Measurements from ENCODE around the gene RIPPLY1.
A peak's percentile ranks its signal among the peaks of the same experiment; 100 is the strongest.

RIPPLY1 gene

GRCh38 chrX:106903291-106903824, at the start of gene RIPPLY1:
RIPPLY1 (minus strand) TSS chrX:106903341; CDS start chrX:106903287, 54 bp downstream.
- no peak for DNase-seq

GRCh38 chrX:106952538-106952937, 49.4 kb upstream of the RIPPLY1 start:
- DNase-seq = no peak

- no peak for DNase-seq
Observed at GRCh38 chrX:106952089-106952488, 48.9 kb upstream of the RIPPLY1 start.

GRCh38 chrX:106951230-106951629, 48.1 kb upstream of the RIPPLY1 start:
- no peak for DNase-seq

GRCh38 chrX:106950381-106950780, 47.2 kb upstream of the RIPPLY1 start:
- no peak for DNase-seq

- no peak for DNase-seq
Observed at GRCh38 chrX:106949366-106949765, 46.2 kb upstream of the RIPPLY1 start.

GRCh38 chrX:106948641-106949040, 45.5 kb upstream of the RIPPLY1 start:
- DNase-seq = no peak

- no peak for DNase-seq
Observed at GRCh38 chrX:106946464-106946863, 43.3 kb upstream of the RIPPLY1 start.

- DNase-seq = no peak
Observed at GRCh38 chrX:106940068-106940467, 36.9 kb upstream of the RIPPLY1 start.

GRCh38 chrX:106939566-106939965, 36.4 kb upstream of the RIPPLY1 start:
- DNase-seq = no peak

- DNase-seq = no peak
Observed at GRCh38 chrX:106936246-106936645, 33.1 kb upstream of the RIPPLY1 start.

- DNase-seq = no peak
Observed at GRCh38 chrX:106935175-106935574, 32.0 kb upstream of the RIPPLY1 start.

GRCh38 chrX:106933538-106933961, 30.4 kb upstream of the RIPPLY1 start:
- DNase-seq = no peak

GRCh38 chrX:106932960-106933537, 29.9 kb upstream of the RIPPLY1 start:
- DNase-seq = no peak

GRCh38 chrX:106932492-106932923, 29.4 kb upstream of the RIPPLY1 start:
- DNase-seq = no peak

- DNase-seq = no peak
Observed at GRCh38 chrX:106931831-106932491, 28.8 kb upstream of the RIPPLY1 start.

- no peak for DNase-seq
Observed at GRCh38 chrX:106928227-106928626, 25.1 kb upstream of the RIPPLY1 start.

GRCh38 chrX:106927700-106928099, 24.6 kb upstream of the RIPPLY1 start:
- no peak for DNase-seq

- DNase-seq = no peak
Observed at GRCh38 chrX:106927023-106927422, 23.9 kb upstream of the RIPPLY1 start.

GRCh38 chrX:106921637-106922036, 18.5 kb upstream of the RIPPLY1 start:
- DNase-seq = no peak

- DNase-seq = no peak
Observed at GRCh38 chrX:106919932-106920452, 16.9 kb upstream of the RIPPLY1 start, which contains the start of gene CLDN2. CLDN2 (plus strand) TSS chrX:106920402; CDS start chrX:106928229, 7,827 bp downstream.

GRCh38 chrX:106917830-106918500, 14.8 kb upstream of the RIPPLY1 start:
- peak; percentile 2 for DNase-seq

- no peak for DNase-seq
Observed at GRCh38 chrX:106912864-106913263, 9.7 kb upstream of the RIPPLY1 start.

- no peak for DNase-seq
Observed at GRCh38 chrX:106906361-106906760, 3.2 kb upstream of the RIPPLY1 start.

All from activated CD4-positive, alpha-beta T cell treated with anti-CD3 and anti-CD28 coated beads for 48 hours (primary cell).